Panc1 (cell line): ENCODE results near the gene NKX1-2. TPM values are rescaled to one million over a fixed set of nuclear protein-coding genes. Genes with fewer than 3 reads are reported as not detected.

ENCODE experiments used
- ATAC-seq: fragments of 200-7000 bp; cut with Tn5 transposase; 2 replicates; pipeline ENCODE4 v1.9.1; 2020; ENCODE audit warnings: mild to moderate bottlenecking, moderate library complexity
- BruUV-seq: library from RNA; stranded (reverse); fragments of 400-500 nt; replicated peaks from 2 replicates; lab custom pipeline; 2021; lab: Mats Ljungman, UMichigan
- CTCF ChIA-PET: fragments of 300-600 bp; sonication (Branson Sonifier 250); formaldehyde crosslinking; loops from one replicate; lab custom pipeline; 2022; ENCODE audit warnings: antibody characterized with exemption; lab: Charles Lee
- POLR2A ChIA-PET: fragments of 300-600 bp; sonication (Branson Sonifier 250); formaldehyde crosslinking; loops from one replicate; lab custom pipeline; 2022; ENCODE audit warnings: antibody characterized with exemption; lab: Charles Lee
- DNase-seq: peaks from one replicate; pipeline ENCODE4 v3.0.0-alpha.2; 2010; ENCODE audit warnings: low read depth, low spot score
- H3K27ac ChIP-seq: 2 replicates; pipeline ENCODE4 v1.5.1; 2011; ENCODE audit warnings: mild to moderate bottlenecking, low read length, inconsistent platforms
- H3K27me3 ChIP-seq: fragments of 200-500 bp; sonication (Bioruptor generic); 2 replicates; pipeline ENCODE4 v1.6.0; 2014; ENCODE audit warnings: low read length, inconsistent platforms; ENCODE audit not compliant: control insufficient read depth, insufficient read depth
- H3K36me3 ChIP-seq: fragments of 200-500 bp; sonication (Bioruptor generic); 2 replicates; pipeline ENCODE4 v1.5.1; 2014; ENCODE audit warnings: inconsistent platforms, mild to moderate bottlenecking, low read length, moderate library complexity; ENCODE audit not compliant: control insufficient read depth, insufficient read depth
- H3K4me1 ChIP-seq: 2 replicates; pipeline ENCODE4 v1.5.1; 2011; ENCODE audit warnings: inconsistent platforms, mild to moderate bottlenecking, low read length, moderate library complexity; ENCODE audit not compliant: control insufficient read depth, insufficient read depth
- H3K4me3 ChIP-seq, 2 experiments: 2 replicates each; pipeline ENCODE4 v1.5.1; 2011 to 2012; ENCODE audit warnings: low read depth in 2 of 2, low read length in 2 of 2, mild to moderate bottlenecking in 2 of 2, inconsistent platforms in 1 of 2, moderate library complexity in 1 of 2
- H3K9me3 ChIP-seq: fragments of 200-500 bp; sonication (Bioruptor generic); 2 replicates; pipeline ENCODE4 v1.5.1; 2014; ENCODE audit warnings: low read depth, mild to moderate bottlenecking, inconsistent platforms, low read length, moderate library complexity; ENCODE audit not compliant: control insufficient read depth, insufficient read depth
- CTCF ChIP-seq: fragments of 450-650 bp; IDR thresholded peaks from 2 replicates; pipeline ENCODE4 v1.5.1; 2017; ENCODE audit warnings: mild to moderate bottlenecking
- POLR2AphosphoS5 ChIP-seq: IDR thresholded peaks from 2 replicates; pipeline ENCODE4 v1.6.1; 2012; ENCODE audit warnings: mild to moderate bottlenecking, low read depth, low read length, moderate library complexity
- REST ChIP-seq, 2 experiments: IDR thresholded peaks; 2 replicates each; pipeline ENCODE4 v1.6.1; 2011 to 2012; ENCODE audit warnings: low read depth in 2 of 2, control low read depth in 1 of 2, low read length in 1 of 2, mild to moderate bottlenecking in 1 of 2, moderate library complexity in 1 of 2; ENCODE audit not compliant: insufficient read depth in 1 of 2
- SIN3A ChIP-seq: IDR thresholded peaks from 2 replicates; pipeline ENCODE4 v1.6.1; 2012; ENCODE audit warnings: low read depth, mild to moderate bottlenecking, low read length, moderate library complexity, borderline replicate concordance; ENCODE audit not compliant: insufficient read depth
- TCF7L2 ChIP-seq: IDR thresholded peaks from 2 replicates; pipeline ENCODE4 v1.6.1; 2011; ENCODE audit warnings: mild to moderate bottlenecking, low read depth, low read length, inconsistent platforms
- in situ Hi-C: cut with HindIII; loops from 2 replicates; pipeline ENCODE4 v1.10.0; 2016; ENCODE audit warnings: low sequenced_read_pairs, low pct_unique_long_range_greater_than_20kb
- intact Hi-C: fragments of 100-400 bp; cut with micrococcal nuclease; formaldehyde crosslinking; loops from one replicate; pipeline ENCODE4 v1.10.0; 2022; ENCODE audit not compliant: unreplicated experiment
- total RNA-seq: library from RNA; stranded (reverse); gene quantifications from one replicate; pipeline ENCODE4 v1.2.1, GENCODE V29; 2021; ENCODE audit not compliant: unreplicated experiment

Gene NKX1-2
- total RNA-seq, 1 experiment from 2014 or later, result 0.15 TPM

GRCh38 chr10:124458889-124459288, 9.1 kb upstream of the NKX1-2 start:
- in situ Hi-C loops (no loop called here), intact Hi-C loops (no loop called here)
- no peaks in the 10 kb centered on the region for H3K36me3 ChIP-seq
- ChIA-PET CTCF (interaction anchor here (0.6 kb wide), 1 partner anchor 10 kb away, joined by 6 read pairs; no protein-coding TSS in a partner anchor), POLR2A (interaction anchor here (0.6 kb wide), 1 partner anchor 1878 kb away, joined by 4 read pairs; no protein-coding TSS in a partner anchor)
- H3K4me3 ChIP-seq, result no peak overlapping the region
- TF ChIP-seq TCF7L2 (no peak), POLR2AphosphoS5 (no peak), SIN3A (no peak), CTCF (no peak), REST (IDR thresholded peaks at IDR 0.05; ENCODE audit: insufficient read depth in 1 of 2, low read depth in 2 of 2, low read length in 1 of 2) (no peak)
- H3K9me3 ChIP-seq, result no peaks in the 10 kb centered on the region
- BruUV-seq, result no TSS peak
- ATAC-seq (no peak), DNase-seq (no peak)
- no peak overlapping the region for H3K27ac ChIP-seq
- peaks cover 21% of the 10 kb centered on the region for H3K27me3 ChIP-seq
- H3K4me1 ChIP-seq, result 0 out of 2 replicates have a peak, but pooled peaks cover 4% of the 10 kb centered on the region

- ChIA-PET POLR2A (no interaction called here), CTCF (interaction anchor here (0.6 kb wide), 1 partner anchor 10 kb away, joined by 6 read pairs; no protein-coding TSS in a partner anchor)
- intact Hi-C loops, result no loop called here
- H3K4me1 ChIP-seq, result 0 out of 2 replicates have a peak, but pooled peaks cover 4% of the 10 kb centered on the region
- DNase-seq (no peak), ATAC-seq (no peak)
- no peak overlapping the region for H3K27ac ChIP-seq
- TF ChIP-seq TCF7L2 (no peak), POLR2AphosphoS5 (no peak), REST (IDR thresholded peaks at IDR 0.05; ENCODE audit: insufficient read depth in 1 of 2, low read depth in 2 of 2, low read length in 1 of 2) (no peak), CTCF (no peak), SIN3A (no peak)
- peaks cover 25% of the 10 kb centered on the region for H3K27me3 ChIP-seq
- H3K36me3 ChIP-seq, result no peaks in the 10 kb centered on the region
- H3K9me3 ChIP-seq, result no peaks in the 10 kb centered on the region
- H3K4me3 ChIP-seq, result no peak overlapping the region
- in situ Hi-C loops, result no loop called here
- BruUV-seq, result no TSS peak
Measured at GRCh38 chr10:124458473-124458872, 8.6 kb upstream of the NKX1-2 start.
